NB4 (cell line): ENCODE measurements around the gene CIDEB.

Source experiments
- DNase-seq: peaks from one replicate; pipeline ENCODE4 v3.0.0; 2010; ENCODE audit warnings: low read depth
- H3K4me3 ChIP-seq: one replicate; pipeline ENCODE4 v1.5.1; 2011; ENCODE audit warnings: mild to moderate bottlenecking, low read depth, low read length, moderate library complexity
- CTCF ChIP-seq: IDR thresholded peaks from one replicate; pipeline ENCODE4 v1.5.1; 2012; ENCODE audit warnings: low read depth, low read length
- MAX ChIP-seq: IDR thresholded peaks from 2 replicates; pipeline ENCODE4 v1.6.1; 2011; ENCODE audit warnings: low read depth, low read length
- MYC ChIP-seq: IDR thresholded peaks from 2 replicates; pipeline ENCODE4 v1.6.1; 2011; ENCODE audit warnings: low read depth, low read length
- POLR2A ChIP-seq: IDR thresholded peaks from 2 replicates; pipeline ENCODE4 v1.6.1; 2011; ENCODE audit warnings: mild to moderate bottlenecking; ENCODE audit not compliant: insufficient read length; ENCODE audit errors: extremely low read depth

The CIDEB gene

GRCh38 chr14:24348186-24348585, 40.4 kb upstream of the CIDEB start:
- no peak for DNase-seq
- TF ChIP-seq MAX (no peak), MYC (no peak), POLR2A (no peak), CTCF (no peak)

DNA sequence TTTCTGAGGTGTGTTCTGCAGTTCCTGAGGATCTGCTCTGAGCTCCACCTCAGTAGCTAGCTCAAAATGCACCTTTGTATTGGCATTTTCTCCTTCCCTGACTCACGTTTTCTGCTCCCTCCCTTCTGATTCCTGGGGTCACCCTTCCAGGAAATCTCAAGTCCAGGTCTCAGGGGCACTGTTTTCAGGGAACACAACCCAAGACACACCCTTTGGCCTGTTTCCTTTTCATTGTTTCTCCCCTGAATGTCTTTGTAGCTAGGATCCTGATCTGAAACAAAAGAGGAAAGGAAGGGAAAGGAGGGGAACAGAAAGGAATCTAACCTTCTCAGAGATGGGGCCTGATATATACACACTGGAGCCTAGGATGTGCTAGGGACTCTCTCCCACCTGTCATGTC, 39.4 kb upstream of the CIDEB start:
- no peak overlapping the region for H3K4me3 ChIP-seq
- DNase-seq = no peak
- TF ChIP-seq CTCF (no peak), POLR2A (no peak), MYC (no peak), MAX (no peak)

More at GRCh38 chr14:24348186-24348585, 40.4 kb upstream of the CIDEB start:
- no peak overlapping the region for H3K4me3 ChIP-seq

DNA sequence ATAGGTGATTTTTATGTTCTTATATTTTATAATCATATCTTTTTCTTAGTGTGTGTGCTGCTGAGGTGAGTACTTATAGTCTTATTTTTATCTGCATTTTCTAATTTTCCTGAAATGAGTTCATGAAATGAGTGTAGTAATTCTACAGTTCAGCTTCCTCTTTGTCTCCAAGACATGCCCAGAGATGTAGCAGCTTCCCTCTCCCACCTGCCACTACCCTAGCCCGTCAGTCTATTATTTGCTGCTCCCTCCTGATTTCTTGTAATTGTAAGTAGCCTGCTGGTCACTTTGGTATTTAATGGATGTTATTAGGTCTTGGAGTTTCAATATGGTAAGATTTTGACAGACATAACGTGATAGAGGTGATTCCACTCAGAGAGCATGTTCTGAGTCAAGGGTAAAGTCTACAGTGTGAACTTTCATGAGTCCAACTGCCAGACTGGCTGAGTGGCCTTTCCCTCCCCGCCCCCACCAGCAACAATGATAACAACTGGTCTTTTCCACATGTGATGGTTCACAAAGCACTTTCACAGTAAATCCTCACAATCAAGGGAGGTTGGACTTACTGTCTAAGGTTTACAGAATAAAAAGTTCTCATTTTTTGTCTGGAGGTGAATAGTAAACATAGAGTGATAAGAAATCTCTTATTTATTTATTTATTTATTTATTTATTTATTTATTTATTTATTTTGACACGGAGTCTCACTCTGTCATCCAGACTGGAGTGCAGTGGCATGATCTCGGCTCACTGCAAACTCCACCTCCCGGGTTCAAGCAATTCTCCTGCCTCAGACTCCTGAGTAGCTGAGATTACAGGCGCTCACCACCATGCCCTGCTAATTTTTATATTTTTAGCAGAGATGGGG, 36.3 kb upstream of the CIDEB start:
- TF ChIP-seq MYC = no peak
- no peak overlapping the region for H3K4me3 ChIP-seq
- DNase-seq = no peak

DNA sequence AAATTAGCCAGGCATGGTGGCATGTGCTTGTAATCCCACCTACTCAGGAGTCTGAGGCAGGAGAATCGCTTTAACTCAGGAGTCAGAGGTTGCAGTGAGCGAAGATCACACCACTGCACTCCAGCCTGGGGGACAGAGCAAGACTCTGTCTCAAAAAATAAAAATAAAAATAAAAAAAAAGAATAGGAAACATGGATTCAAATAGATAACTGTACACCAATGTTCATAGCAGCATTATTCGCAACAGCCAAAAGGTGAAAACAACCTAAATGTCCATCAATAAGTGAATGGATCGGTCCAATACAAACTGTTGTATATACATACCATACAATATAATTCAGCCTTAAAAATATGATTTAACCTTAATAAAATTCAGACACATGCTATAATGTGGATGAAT, 35.1 kb upstream of the CIDEB start:
- no peak for DNase-seq
- no peak for TF ChIP-seq CTCF
- no peak for TF ChIP-seq POLR2A
- no peak for TF ChIP-seq MYC
- TF ChIP-seq MAX = no peak
- no peak overlapping the region for H3K4me3 ChIP-seq

- no peak overlapping the region for H3K4me3 ChIP-seq
- DNase-seq = no peak
- TF ChIP-seq CTCF (no peak), MYC (no peak), POLR2A (no peak), MAX (no peak)
These were observed 32.8 kb upstream of the CIDEB start for GRCh38 chr14:24340606-24341005.

GRCh38 chr14:24339284-24340151, 31.7 kb upstream of the CIDEB start, which contains the start of gene RIPK3:
TSS of gene RIPK3 (minus strand) at chr14:24339991. CDS start at chr14:24339826, 165 bp downstream.
- H3K4me3 ChIP-seq = peak within 1 kb of the TSS; percentile 49
- peak; percentile 22 for DNase-seq
- TF ChIP-seq POLR2A = no peak
- TF ChIP-seq CTCF = no peak
- TF ChIP-seq MYC = no peak
- no peak for TF ChIP-seq MAX
